HG02981 (cell line): ENCODE measurements around the gene TRUB2.

Experiments used
- ATAC-seq: cut with Tn5 transposase; IDR thresholded peaks from one replicate; pipeline ENCODE4 v1.9.1; 2021; ENCODE audit warnings: mild to moderate bottlenecking, moderate library complexity; ENCODE audit not compliant: unreplicated experiment

The TRUB2 gene, protein sequence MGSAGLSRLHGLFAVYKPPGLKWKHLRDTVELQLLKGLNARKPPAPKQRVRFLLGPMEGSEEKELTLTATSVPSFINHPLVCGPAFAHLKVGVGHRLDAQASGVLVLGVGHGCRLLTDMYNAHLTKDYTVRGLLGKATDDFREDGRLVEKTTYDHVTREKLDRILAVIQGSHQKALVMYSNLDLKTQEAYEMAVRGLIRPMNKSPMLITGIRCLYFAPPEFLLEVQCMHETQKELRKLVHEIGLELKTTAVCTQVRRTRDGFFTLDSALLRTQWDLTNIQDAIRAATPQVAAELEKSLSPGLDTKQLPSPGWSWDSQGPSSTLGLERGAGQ

DNA sequence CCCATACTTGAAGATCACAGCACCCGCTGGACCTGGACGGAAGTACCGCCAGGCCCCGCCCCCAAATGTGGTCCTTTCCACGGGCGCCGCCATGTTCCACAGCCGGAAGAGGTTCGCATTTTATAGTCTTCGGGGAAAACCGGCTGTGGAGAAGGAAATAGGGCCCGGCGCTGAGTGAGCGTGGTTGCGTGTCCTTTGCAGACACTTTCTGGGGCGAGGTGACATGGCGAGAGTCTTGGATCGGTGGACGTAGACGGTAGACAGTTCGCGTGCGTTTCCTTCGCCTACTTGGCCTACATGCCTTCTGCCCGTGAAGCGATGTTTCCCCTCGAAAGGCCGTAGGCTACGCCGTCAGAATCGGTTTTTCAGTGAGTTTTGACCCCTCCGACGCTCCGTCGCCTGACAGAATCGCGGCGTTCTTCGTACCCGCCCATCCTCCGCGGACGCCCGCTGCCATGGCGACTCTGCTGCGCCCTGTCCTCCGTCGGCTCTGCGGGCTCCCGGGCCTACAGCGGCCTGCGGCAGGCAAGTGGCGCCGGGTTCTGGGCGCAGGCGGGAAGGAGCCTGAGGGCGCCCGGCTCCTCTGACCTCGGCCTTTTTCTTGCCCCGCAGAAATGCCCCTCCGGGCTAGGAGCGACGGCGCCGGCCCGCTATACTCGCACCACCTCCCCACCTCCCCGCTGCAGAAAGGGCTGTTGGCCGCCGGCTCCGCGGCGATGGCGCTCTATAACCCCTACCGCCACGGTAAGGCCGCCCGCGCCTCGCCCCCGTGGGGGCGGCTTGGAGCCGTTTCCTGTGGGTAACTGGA, at the start of gene TRUB2, which contains the start of gene COQ4:
Gene TRUB2 (minus strand): TSS at position 44 of the 808 bp plus-strand sequence. CDS start 39 bp downstream, at position 5.
Gene COQ4 (plus strand): TSS at position 436 of the 808 bp plus-strand sequence. CDS start 20 bp downstream, at position 456.
- ATAC-seq, result peak; percentile 75

DNA sequence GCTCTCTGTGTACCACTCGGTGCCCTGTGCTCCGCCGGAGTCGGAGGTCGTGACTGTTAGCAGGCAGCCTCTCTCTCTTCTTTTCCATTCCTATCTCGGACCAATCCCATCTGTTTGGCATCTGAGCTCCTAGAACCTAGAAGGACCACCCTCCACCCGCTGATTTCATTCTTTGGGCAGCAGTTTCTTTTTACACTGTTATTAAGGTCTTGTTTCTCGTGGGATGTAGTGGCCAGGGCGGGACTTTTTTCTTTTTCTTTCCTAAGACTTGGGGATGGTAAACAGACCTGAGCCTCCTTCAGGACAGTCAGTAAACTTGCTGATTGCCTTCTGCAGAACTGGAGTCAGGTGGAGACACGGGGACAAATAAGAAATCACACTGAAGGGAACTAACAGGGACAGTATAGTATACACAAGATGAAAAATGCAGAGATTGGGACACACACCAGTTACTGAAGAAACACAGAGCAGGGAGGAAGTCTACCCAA, 49.4 kb upstream of the TRUB2 start:
- ATAC-seq, result no peak

DNA sequence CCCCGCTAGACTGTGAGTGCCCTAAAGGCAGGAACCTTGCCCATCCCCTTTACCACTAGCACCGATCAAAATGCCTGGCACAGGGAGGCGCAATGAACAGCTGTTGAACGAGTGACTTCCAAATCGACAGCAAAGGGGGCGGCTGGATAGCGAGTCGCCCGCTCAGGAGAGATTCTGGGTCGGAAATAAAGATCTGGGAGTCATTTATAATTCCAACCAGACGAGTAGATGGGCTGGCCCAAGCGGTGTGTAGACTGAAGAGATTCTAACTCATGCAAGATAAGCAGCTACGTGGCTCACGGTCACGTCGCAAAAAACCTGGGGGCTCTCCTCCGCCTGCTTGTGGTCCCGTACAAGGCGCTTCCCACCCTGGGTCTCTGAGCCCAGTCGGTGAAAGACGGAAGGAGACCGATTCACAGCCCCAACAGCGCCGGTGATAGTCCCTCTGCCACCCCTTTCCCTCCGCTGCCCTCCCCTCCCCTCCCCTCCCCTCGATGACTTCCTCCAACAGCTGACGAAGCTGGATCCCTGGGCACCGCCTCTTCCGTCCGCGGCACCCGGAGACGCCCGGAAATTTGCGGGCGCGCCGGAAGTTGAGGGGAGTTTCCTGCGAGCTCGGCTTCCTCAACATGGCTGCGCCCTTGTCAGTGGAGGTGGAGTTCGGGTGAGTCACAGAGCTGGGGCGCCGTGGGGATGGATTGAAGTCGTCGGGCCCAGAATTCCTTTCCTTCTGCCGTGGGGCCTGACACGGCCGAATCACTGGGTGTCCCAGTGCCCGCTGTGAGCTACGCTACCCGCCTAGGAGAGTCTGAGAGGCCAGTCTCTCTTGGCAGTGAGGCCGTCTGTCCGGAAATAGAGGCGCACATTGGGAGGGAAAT, 48.7 kb upstream of the TRUB2 start, which contains the start of gene URM1:
Gene URM1 (plus strand): TSS at position 623 of the 878 bp plus-strand sequence. CDS start 7 bp downstream, at position 630.
- peak; percentile 94 for ATAC-seq

DNA sequence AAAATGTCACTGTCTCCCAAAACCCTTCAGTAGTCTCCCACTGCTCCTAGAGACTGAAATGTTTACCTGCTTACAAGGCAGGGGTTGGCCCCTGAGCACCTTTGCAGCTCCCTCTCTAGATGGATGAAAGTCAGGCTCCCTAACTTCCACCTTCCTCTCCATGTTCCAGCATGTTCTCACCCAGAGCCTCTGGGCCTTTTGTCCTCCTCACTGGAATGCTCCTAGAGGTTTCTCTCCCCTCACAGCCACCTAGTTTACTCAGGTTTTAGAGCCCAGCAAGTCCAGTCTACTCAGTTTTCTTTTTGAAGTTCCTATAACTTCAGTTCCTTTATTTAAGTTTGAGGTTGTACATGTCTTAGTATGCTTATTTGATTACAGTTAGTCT, 48.1 kb upstream of the TRUB2 start:
- no peak for ATAC-seq

DNA sequence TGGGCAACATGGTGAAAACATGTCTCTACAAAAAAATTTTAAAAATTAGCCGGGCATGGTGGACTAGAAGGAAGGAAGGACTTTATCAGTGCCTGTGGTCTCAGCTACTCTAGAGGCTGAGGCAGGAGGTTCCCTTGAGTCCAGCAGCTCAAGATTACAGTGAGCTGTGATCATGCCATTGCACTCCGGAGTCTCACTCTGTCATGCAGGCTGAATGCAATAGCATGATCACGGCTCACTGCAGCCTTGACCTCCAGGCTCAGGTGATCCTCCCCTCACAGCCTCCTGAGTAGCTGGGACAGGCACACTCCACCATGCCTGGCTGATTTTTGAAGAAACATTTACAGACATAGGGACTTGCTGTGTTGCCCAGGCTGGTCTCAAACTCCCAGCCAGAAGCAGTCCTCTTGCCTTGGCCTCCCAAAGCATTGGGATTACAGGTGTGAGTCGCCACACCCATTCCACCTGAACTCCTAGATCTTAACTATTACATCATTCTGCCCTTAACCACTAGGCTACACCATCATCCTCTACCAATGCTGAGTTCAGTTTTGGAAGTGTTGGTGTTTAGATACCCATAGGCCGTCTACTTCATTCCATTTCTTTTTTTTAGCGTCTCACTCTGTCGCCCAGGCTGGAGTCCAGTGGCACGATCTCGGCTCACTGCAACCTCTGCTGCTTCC, 46.9 kb upstream of the TRUB2 start:
- no peak for ATAC-seq

DNA sequence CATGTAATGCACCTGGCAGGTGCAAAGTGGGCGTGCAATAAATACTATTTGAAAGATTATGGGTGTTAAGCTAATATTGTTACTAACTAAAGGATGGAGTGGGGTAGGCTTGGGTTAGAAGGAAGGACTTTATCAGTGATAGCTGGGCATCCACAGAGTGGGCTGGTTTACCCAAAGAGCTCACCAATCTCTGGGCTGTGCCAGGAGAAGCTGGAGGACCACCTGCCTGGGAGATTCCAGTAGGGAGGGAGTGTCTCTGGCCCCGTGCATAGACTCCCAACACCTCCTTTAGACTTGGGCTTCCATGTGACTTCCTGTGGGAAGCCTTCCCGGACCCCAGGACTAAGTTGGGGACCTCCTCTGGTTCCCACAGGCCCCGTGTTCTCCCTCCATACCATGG, 43.3 kb upstream of the TRUB2 start:
- ATAC-seq, result no peak

DNA sequence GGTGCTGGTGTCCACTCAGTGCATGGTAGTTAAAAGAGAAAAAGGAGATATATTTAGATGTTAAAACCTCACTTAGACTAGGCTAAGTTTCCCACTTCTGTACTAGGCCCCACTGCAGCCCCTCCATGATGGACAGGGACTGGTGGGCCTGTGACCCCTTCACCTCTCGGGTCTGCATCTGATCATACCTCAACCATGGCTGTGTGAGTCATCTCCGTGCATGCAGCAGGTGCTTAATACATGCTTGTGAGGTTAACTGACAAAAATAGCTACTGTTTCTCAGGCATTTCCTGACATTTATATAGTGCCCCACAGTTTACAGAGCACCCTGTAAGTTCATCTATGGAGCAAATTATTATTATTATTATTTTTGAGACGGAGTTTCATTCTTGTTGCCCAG, 40.5 kb upstream of the TRUB2 start:
- ATAC-seq, result no peak

DNA sequence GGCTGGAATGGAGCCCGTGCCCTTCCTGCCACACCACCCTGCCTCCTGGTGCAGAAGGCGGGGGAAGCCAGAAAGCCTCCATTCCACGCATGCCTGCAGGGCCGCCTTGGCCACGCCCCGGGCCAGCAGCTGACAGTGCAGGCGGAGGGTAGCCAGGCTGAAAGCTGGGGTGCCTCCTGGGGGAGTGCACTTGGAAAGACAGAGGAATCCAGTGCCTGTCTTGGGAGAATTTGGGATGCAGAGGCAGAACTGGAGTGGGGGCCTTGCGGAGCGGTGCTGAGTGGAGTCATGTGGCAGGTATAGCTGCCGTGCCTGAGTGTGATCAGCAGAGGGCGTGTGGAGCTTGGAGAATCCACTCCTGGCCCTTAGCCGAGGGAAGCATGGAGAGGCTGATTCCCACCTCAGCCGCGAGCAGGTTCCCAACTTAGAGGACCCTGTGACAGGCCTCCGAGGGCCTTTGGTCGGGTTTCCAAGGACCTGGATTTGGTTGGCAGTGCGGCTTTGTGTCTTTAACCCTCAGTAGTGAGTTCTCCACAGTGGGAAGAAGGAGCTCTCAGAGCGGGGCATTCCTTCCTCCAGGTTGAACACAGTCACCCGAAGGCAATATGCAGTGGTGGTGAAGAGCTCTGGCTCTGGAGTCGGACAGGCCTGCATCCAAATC, 39.9 kb upstream of the TRUB2 start:
- peak; percentile 50 for ATAC-seq

DNA sequence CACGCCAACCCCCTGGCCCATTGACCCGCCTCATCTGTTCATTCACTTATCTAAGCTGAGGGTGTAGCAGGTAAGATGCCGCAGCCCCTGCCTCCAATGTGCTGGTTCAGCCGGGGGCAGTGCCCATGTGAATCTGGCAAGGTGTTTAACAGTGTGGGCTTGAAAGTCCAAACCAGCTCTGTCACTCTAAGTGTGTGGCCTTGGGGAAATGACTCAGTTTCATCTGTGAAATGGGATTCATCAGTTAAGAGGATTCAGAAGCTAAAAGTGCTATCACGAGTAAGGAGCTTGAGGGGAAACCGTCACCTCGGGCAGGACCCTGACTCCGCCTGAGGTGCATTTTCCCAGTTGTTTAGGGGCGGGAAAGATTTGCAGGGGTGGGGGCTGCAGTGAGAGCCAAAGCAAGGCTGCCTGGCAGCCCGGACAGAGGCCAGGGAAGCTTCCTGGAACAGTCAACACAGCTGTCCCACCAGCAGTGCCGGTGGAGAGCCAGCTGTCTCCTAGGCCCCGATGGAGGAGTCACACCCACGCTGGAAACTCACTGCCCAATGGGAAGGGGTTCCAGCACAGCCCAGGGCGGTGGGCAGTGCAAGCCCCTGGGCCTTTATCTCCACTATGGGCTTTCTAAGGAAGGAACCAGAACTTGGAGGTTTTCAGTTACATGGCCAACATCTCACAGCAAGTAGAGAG, 39.2 kb upstream of the TRUB2 start:
- no peak for ATAC-seq

DNA sequence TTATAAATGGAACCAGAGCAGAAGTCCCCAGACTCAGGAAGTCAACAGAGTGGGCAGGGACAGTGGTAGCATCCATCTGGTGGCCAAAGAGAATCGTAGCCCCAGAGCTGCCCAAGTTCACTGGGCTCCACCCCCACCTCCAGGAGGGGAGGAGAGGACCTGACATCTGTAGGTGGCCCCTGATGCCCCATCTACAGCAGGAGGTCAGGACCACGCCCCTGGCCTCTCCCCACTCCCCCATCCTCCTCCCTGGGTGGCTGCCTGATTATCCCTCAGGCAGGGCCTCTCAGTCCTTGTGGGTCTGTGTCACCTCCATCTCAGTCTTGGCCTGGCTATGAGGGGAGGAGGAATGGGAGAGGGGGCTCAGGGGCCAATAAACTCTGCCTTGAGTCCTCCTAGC, 38.6 kb upstream of the TRUB2 start:
- no peak for ATAC-seq

DNA sequence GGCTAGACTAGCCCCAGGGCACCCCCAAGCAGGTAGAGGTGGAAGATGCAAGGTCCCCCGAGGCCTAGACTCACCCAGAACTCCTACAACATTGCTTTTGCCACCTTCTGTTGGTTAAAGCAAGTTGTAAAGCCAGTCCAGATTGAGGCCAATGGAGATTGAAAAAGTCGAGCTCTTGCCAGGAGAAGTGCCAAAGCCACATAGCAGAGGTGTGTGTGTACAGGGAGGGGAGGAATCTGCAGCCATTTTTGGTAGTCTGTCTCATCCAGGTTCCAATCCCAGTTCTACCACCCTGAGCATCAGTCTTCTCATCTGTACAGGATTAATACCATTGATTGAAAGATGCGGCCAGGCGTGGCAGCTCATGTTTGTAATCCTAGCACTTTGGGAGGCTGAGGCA, 36.6 kb upstream of the TRUB2 start:
- no peak for ATAC-seq

DNA sequence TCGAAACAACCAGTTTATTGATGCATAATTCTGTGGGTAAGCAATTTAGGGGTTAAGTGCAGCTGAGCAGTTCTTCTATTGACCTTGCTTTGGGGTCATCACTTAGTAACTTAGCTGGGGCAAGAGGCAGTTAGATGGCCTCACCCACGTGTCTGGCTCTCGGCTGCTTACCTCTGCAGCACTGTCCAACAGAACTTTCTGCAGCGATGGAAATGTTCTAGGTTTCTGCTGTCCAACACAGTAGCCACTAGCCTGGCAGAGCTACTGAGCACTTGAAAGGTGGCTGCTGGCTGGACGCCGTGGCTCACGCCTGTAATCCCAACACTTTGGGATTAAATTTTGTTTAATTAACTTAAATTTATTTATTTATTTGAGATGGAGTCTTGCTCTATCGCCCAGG, 35.8 kb upstream of the TRUB2 start:
- ATAC-seq, result no peak

DNA sequence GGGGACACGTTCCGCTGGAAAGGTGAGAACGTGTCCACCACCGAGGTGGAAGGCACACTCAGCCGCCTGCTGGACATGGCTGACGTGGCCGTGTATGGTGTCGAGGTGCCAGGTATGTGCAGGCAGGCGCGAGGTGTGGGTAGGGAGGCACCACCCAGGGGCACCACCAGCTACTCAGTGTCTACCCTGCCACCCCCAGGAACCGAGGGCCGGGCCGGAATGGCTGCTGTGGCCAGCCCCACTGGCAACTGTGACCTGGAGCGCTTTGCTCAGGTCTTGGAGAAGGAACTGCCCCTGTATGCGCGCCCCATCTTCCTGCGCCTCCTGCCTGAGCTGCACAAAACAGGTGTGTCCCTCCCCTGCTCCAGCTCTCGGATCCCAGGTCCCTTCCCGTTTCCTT, 33.2 kb upstream of the TRUB2 start:
- ATAC-seq, result no peak

DNA sequence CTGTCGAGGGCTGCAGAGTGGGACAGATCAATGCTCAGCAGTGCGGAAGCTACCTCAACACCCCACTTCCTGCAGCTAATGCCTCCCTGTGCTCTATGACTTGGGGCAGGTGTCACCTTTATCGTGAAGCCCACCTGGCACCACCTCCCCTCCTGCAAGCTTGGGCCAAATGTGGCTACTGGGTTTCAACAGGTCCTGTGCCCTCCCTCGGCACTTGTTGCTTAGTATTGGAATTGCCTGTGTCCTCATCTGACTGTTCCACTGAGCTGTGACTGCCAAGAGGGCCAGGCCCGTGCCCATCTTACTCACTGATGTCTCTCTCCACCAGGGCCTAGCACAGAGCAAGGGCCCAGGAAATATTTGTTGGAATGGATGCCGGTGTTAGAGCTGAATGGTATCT, 27.5 kb upstream of the TRUB2 start:
- no peak for ATAC-seq

DNA sequence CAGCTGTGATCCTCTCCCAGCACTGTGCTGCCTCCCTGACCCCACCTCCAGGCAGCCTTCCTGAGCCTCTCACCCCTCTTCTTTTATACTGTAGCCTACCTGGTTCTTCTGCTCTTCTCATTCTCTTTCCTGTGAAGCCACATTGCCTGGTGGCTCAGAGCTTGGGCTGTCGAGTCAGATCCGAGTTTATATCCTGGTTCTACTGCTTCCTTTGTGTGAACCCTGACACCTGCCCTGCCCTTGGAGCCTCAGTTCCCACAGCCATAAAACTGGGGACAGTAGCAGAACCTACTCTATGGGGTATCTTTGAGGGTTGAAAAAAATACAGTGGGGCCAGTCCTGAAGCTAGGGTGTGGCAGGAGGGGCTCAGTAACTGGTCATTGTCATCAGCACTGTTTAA, 26.9 kb upstream of the TRUB2 start:
- ATAC-seq, result no peak

DNA sequence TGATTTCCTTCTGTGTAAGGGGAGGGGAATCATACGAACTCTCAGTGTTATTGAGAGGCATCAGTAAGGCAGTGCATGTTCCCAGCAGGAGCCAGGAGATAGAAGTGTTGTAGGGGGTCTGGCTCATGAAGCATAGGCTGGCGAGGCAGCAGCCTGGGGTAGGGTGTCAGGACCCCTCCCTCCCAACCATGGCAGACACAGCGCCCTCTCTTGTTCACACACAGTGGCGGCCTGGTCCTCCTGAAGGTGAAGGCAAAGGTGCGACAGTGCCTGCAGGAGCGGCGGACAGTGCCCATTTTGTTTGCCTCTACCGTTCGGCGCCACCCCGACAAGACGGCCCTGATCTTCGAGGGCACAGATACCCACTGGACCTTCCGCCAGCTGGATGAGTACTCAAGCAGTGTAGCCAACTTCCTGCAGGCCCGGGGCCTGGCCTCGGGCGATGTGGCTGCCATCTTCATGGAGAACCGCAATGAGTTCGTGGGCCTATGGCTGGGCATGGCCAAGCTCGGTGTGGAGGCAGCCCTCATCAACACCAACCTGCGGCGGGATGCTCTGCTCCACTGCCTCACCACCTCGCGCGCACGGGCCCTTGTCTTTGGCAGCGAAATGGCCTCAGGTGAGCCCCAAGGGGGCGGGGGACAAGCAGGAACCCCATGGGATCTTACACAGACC, 22.8 kb upstream of the TRUB2 start:
- no peak for ATAC-seq

DNA sequence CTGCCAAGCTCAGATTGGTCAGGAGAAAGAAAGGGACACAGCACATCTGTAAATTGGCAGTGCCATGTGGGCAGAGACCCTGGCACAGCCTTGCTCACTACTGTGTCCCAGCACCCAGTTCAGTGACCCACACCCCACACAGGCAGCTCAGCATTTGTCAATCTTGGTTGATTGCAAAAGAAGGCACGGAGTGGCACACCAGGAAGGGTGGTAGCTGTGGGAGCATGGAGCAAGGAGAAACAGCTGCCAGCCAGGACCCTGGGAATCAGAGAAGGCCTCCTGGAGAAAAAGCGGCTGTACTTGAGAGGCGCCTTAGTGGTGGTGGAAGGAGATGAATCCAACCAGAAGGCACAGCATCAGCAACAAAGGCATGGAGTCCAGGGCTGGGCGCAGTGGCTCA, 21.6 kb upstream of the TRUB2 start:
- ATAC-seq, result no peak

DNA sequence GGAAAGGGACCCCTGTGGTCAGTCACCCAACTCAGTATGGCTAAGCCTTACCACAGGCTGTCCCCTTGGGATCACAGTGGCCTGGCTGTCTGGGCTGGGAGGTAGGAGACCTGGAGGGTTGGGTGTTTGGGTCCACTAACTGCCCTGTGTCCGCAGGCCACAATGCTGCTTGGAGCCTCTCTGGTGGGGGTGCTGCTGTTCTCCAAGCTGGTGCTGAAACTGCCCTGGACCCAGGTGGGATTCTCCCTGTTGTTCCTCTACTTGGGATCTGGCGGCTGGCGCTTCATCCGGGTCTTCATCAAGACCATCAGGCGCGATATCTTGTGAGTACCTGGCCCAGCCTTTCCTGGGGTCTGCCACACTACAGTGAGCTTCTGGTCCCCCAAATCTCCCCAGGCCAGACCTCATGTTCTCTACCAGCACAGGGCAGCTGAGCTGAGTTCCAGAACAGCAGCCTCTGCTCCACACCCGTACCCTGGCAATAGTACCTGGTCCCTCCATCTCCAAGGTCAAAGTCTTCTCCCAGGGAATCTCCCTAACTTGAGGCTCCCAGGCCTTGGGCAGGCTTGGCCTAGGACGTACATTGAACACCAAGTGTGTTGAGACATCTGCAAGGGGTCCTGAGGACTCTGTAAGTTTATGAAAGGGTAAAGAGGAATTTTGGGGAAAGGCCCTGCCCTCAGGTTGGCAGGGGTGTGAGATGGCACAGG, 20.9 kb upstream of the TRUB2 start:
- no peak for ATAC-seq
